Neuronal stem cell (in vitro differentiated cells): ENCODE measurements around the gene ZNF133.
"Not testable (repeated sequence)": the region's sequence is repeated elsewhere in the genome, so short reads cannot be mapped to it uniquely, and the experiment has no call there.

ENCODE experiments used
- DNase-seq: peaks from one replicate; pipeline ENCODE4 v3.0.0-alpha.2; 2013; ENCODE audit warnings: low spot score
- H2AFZ ChIP-seq: one replicate; pipeline ENCODE4 v1.6.1; 2013; ENCODE audit warnings: mild to moderate bottlenecking, low read length, inconsistent platforms
- H2AK5ac ChIP-seq: 2 replicates; pipeline ENCODE4 v1.6.1; 2013; ENCODE audit warnings: low read depth, mild to moderate bottlenecking, inconsistent platforms, low read length, moderate library complexity, mixed read lengths
- H2BK120ac ChIP-seq: 2 replicates; pipeline ENCODE4 v1.6.1; 2013; ENCODE audit warnings: low read depth, mild to moderate bottlenecking, inconsistent platforms, low read length, moderate library complexity, mixed read lengths
- H2BK12ac ChIP-seq: one replicate; pipeline ENCODE4 v1.6.1; 2013; ENCODE audit warnings: low read length, inconsistent platforms
- H2BK15ac ChIP-seq: 2 replicates; pipeline ENCODE4 v1.6.1; 2013; ENCODE audit warnings: mild to moderate bottlenecking, low read length, inconsistent platforms, mixed read lengths
- H2BK5ac ChIP-seq: one replicate; pipeline ENCODE4 v1.6.1; 2013; ENCODE audit warnings: inconsistent platforms, mild to moderate bottlenecking, low read length, moderate library complexity
- H3K14ac ChIP-seq: one replicate; pipeline ENCODE4 v1.6.1; 2013; ENCODE audit warnings: low read length, inconsistent platforms
- H3K18ac ChIP-seq: 2 replicates; pipeline ENCODE4 v1.6.1; 2013; ENCODE audit warnings: low read length, inconsistent platforms
- H3K23ac ChIP-seq: 2 replicates; pipeline ENCODE4 v1.6.1; 2013; ENCODE audit warnings: low read depth, mild to moderate bottlenecking, mixed read lengths, low read length, inconsistent platforms; ENCODE audit not compliant: poor library complexity
- H3K27ac ChIP-seq: replicated peaks from 3 replicates; pipeline ENCODE4 v1.5.1; 2013; ENCODE audit warnings: low read length, inconsistent platforms
- H3K27me3 ChIP-seq, 3 experiments: 2 replicates each; pipeline ENCODE4 v1.6.1; 2013; ENCODE audit warnings: low read length in 3 of 3, mild to moderate bottlenecking in 2 of 3, inconsistent platforms in 1 of 3, low read depth in 1 of 3, mixed read lengths in 1 of 3, moderate library complexity in 1 of 3; ENCODE audit not compliant: control insufficient read depth in 3 of 3, insufficient read depth in 3 of 3
- H3K36me3 ChIP-seq, 2 donors: replicated peaks in 1 of 2; 2 replicates each; pipeline ENCODE4 v1.6.1; 2013; ENCODE audit warnings: low read length in 2 of 2; ENCODE audit not compliant: control insufficient read depth in 2 of 2, insufficient read depth in 2 of 2
- H3K4ac ChIP-seq: 2 replicates; pipeline ENCODE4 v1.6.1; 2013; ENCODE audit warnings: inconsistent platforms, mild to moderate bottlenecking, low read length, moderate library complexity
- H3K4me1 ChIP-seq, 2 donors: 1 replicate in 1 of 2; 2 replicates in 1 of 2; pipeline ENCODE4 v1.6.1; 2013; ENCODE audit warnings: low read length in 2 of 2, low read depth in 1 of 2; ENCODE audit not compliant: control insufficient read depth in 2 of 2, insufficient read depth in 1 of 2
- H3K4me2 ChIP-seq: one replicate; pipeline ENCODE4 v1.6.1; 2013; ENCODE audit warnings: mild to moderate bottlenecking, low read length, inconsistent platforms; ENCODE audit not compliant: insufficient read depth, poor library complexity, severe bottlenecking
- H3K4me3 ChIP-seq, 2 donors: 2 replicates each; pipeline ENCODE4 v1.5.1; 2013; ENCODE audit warnings: low read length in 2 of 2, mild to moderate bottlenecking in 2 of 2, inconsistent platforms in 1 of 2, moderate library complexity in 1 of 2
- H3K79me1 ChIP-seq: one replicate; pipeline ENCODE4 v1.6.1; 2013; ENCODE audit warnings: low read depth, mild to moderate bottlenecking, inconsistent platforms, low read length, moderate library complexity
- H3K9ac ChIP-seq: one replicate; pipeline ENCODE4 v1.6.1; 2013; ENCODE audit warnings: mild to moderate bottlenecking, low read depth, low read length, inconsistent platforms; ENCODE audit not compliant: poor library complexity
- H3K9me3 ChIP-seq, 2 donors: replicated peaks in 1 of 2; 2 replicates each; pipeline versions ENCODE3 to v1.6.1; 2013; ENCODE audit warnings: low read length in 2 of 2, mild to moderate bottlenecking in 2 of 2, inconsistent platforms in 1 of 2, low read depth in 1 of 2, mixed read lengths in 1 of 2, moderate library complexity in 1 of 2; ENCODE audit not compliant: control insufficient read depth in 2 of 2, insufficient read depth in 1 of 2
- H4K8ac ChIP-seq: one replicate; pipeline ENCODE4 v1.6.1; 2013; ENCODE audit warnings: low read depth, mild to moderate bottlenecking, inconsistent platforms, low read length, moderate library complexity
- H4K91ac ChIP-seq: one replicate; pipeline ENCODE4 v1.6.1; 2013; ENCODE audit warnings: low read length, low read depth, mild to moderate bottlenecking, inconsistent platforms; ENCODE audit not compliant: poor library complexity
- WGBS, 2 donors: extraction: QIAGEN DNeasy Blood & Tissue Kit; methylation state at CpG; one replicate each; pipeline ENCODE4 v1.1.7; 2013; ENCODE audit warnings: missing lambda C conversion rate in 2 of 2, mixed read lengths in 1 of 2; ENCODE audit not compliant: insufficient read length in 2 of 2, insufficient replicate concordance in 1 of 2; ENCODE audit errors: extremely low coverage in 2 of 2; 5-methylcytosine and 5-hydroxymethylcytosine counted together

Gene ZNF133

DNA sequence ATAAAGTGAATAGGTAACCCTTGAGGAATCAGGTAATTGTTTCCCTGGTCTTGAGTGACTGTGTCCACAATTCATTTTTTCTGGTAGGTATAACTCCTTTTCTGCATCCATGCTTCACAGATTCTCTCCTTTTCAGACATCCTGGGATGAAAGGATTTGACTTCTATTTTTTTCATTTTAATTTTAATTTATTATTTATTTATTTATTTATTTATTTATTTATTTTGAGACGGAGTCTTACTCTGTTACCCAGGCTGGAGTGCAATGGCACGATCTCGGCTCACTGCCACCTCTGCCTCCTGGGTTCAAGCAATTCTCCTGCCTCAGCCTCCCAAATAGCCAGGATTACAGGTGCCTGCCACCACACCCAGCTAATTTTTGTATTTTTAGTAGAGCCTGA lies 61.4 kb downstream of the ZNF133 start:
- H3K9me3 ChIP-seq, H3K27ac ChIP-seq, H2AK5ac ChIP-seq, H3K4me1 ChIP-seq, H3K4me2 ChIP-seq, H2BK12ac ChIP-seq, H3K14ac ChIP-seq, H2BK120ac ChIP-seq, H2BK5ac ChIP-seq, H3K4me3 ChIP-seq, H3K9ac ChIP-seq, H4K91ac ChIP-seq, H3K18ac ChIP-seq, H3K36me3 ChIP-seq, H3K4ac ChIP-seq, DNase-seq, H4K8ac ChIP-seq, H3K27me3 ChIP-seq, H3K23ac ChIP-seq, H2AFZ ChIP-seq, H2BK15ac ChIP-seq, H3K79me1 ChIP-seq: not testable (repeated sequence)
- WGBS, 2 donors: no CpG with 5 or more reads among the region's 3 CpGs

GRCh38 chr20:18359854-18360253 lies 71.5 kb downstream of the ZNF133 start:
- Histone ChIP-seq H3K4me2 (no peak overlapping the region), H3K4me1 (no peaks in the 10 kb centered on the region), H4K8ac (no peak overlapping the region), H2AFZ (no peak overlapping the region), H3K9me3 (no peaks in the 10 kb centered on the region), H3K79me1 (no peaks in the 10 kb centered on the region), H3K36me3 (no peaks in the 10 kb centered on the region), H3K4me3 (no peak overlapping the region), H2BK12ac (no peak overlapping the region), H3K23ac (no peak overlapping the region), H3K18ac (no peak overlapping the region), H3K27me3 (peaks cover 0 to 21% (median 0%) of the 10 kb centered on the region in 3 experiments), H2BK5ac (no peak overlapping the region), H2AK5ac (no peak overlapping the region), H3K9ac (no peak overlapping the region), H3K27ac (no peak overlapping the region), H3K4ac (no peak overlapping the region), H2BK120ac (no peak overlapping the region), H4K91ac (no peak overlapping the region), H2BK15ac (no peak overlapping the region), H3K14ac (no peak overlapping the region)
- no CpG with 5 or more reads among the region's 1 CpG for WGBS, 2 donors
- no peak for DNase-seq

DNA sequence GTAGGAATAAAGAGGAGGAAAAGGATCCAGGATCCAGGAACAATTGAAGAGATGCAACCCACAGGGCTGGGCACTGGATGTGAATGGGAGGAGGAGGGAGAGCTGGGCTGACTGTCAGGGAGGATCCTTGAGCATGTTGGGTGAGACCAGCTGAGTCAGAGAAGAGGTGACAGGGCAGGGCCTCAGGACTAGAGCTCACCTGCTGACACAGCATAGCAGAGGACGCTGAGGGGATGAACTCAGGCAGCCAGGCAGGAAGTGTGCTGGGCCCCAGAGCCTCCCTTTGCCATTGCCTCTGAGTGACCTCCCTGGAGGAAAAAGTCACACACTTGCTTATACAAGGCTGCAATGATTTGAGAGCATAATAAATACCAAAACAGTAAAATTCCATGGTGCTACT lies 72.3 kb downstream of the ZNF133 start:
- Histone ChIP-seq H3K27ac (no peak overlapping the region), H2BK15ac (no peak overlapping the region), H3K4me1 (no peaks in the 10 kb centered on the region), H4K91ac (no peak overlapping the region), H3K9me3 (no peaks in the 10 kb centered on the region), H3K4me2 (no peak overlapping the region), H2BK12ac (no peak overlapping the region), H3K9ac (peak overlapping the region; percentile 18), H3K4me3 (no peak overlapping the region), H3K27me3 (peaks cover 0 to 21% (median 0%) of the 10 kb centered on the region in 3 experiments), H3K4ac (no peak overlapping the region), H3K14ac (no peak overlapping the region), H2BK5ac (no peak overlapping the region), H3K18ac (no peak overlapping the region), H2AK5ac (no peak overlapping the region), H3K36me3 (no peaks in the 10 kb centered on the region), H2BK120ac (no peak overlapping the region), H3K79me1 (no peaks in the 10 kb centered on the region), H4K8ac (no peak overlapping the region), H2AFZ (peak overlapping the region; percentile 1), H3K23ac (no peak overlapping the region)
- DNase-seq: no peak
- WGBS, 2 donors: no CpG with 5 or more reads among the region's 1 CpG

GRCh38 chr20:18361678-18362077 lies 73.4 kb downstream of the ZNF133 start:
- no peaks in the 10 kb centered on the region for H3K9me3 ChIP-seq

More at GRCh38 chr20:18361678-18362077, 73.4 kb downstream of the ZNF133 start:
- no peak overlapping the region for H3K23ac ChIP-seq
- no peak overlapping the region for H3K4me2 ChIP-seq
- H2BK12ac ChIP-seq: no peak overlapping the region
- H3K79me1 ChIP-seq: no peaks in the 10 kb centered on the region
- H3K18ac ChIP-seq: no peak overlapping the region
- no peak overlapping the region for H3K4me3 ChIP-seq
- no peak overlapping the region for H3K14ac ChIP-seq
- no peak overlapping the region for H3K4ac ChIP-seq
- H4K91ac ChIP-seq: no peak overlapping the region
- no peak overlapping the region for H2AFZ ChIP-seq
- H3K9ac ChIP-seq: no peak overlapping the region
- no peak overlapping the region for H4K8ac ChIP-seq
- H2BK15ac ChIP-seq: no peak overlapping the region
- no peak overlapping the region for H2BK120ac ChIP-seq
- H3K27ac ChIP-seq: no peak overlapping the region
- no peaks in the 10 kb centered on the region for H3K4me1 ChIP-seq
- no CpG with 5 or more reads among the region's 1 CpG for WGBS, 2 donors
- no peak overlapping the region for H2AK5ac ChIP-seq
- no peak overlapping the region for H2BK5ac ChIP-seq
- H3K36me3 ChIP-seq: no peaks in the 10 kb centered on the region
- no peak for DNase-seq
- H3K27me3 ChIP-seq: peaks cover 0 to 21% (median 0%) of the 10 kb centered on the region in 3 experiments
